GM19328 (cell line): ENCODE results near the gene OSBPL8.

Source experiments
- ATAC-seq: cut with Tn5 transposase; IDR thresholded peaks from one replicate; pipeline ENCODE4 v1.9.1; 2021; ENCODE audit warnings: mild to moderate bottlenecking, moderate library complexity; ENCODE audit not compliant: unreplicated experiment

The OSBPL8 gene

GRCh38 chr12:76471579-76471978, 88.0 kb downstream of the OSBPL8 start:
- ATAC-seq, result no peak

GRCh38 chr12:76470028-76470939, 89.3 kb downstream of the OSBPL8 start:
- no peak for ATAC-seq

- ATAC-seq, result no peak
Measured at GRCh38 chr12:76464631-76465166, 94.9 kb downstream of the OSBPL8 start.

GRCh38 chr12:76462668-76463224, 96.8 kb downstream of the OSBPL8 start:
- ATAC-seq, result no peak

GRCh38 chr12:76460807-76461206, 98.8 kb downstream of the OSBPL8 start:
- no peak for ATAC-seq

- no peak for ATAC-seq
Measured at GRCh38 chr12:76457818-76458217, 101.8 kb downstream of the OSBPL8 start.

- no peak for ATAC-seq
Measured at GRCh38 chr12:76457010-76457409, 102.6 kb downstream of the OSBPL8 start.

- ATAC-seq, result peak; percentile 92
Measured at GRCh38 chr12:76455582-76456345, 103.8 kb downstream of the OSBPL8 start.

- ATAC-seq, result no peak
Measured at GRCh38 chr12:76451528-76451927, 108.0 kb downstream of the OSBPL8 start.

- no peak for ATAC-seq
Measured at GRCh38 chr12:76450690-76451089, 108.9 kb downstream of the OSBPL8 start.

- no peak for ATAC-seq
Measured at GRCh38 chr12:76449993-76450392, 109.6 kb downstream of the OSBPL8 start.

- ATAC-seq, result no peak
Measured at GRCh38 chr12:76449583-76449982, 110.0 kb downstream of the OSBPL8 start.

GRCh38 chr12:76449016-76449415, 110.6 kb downstream of the OSBPL8 start:
- ATAC-seq, result no peak

- no peak for ATAC-seq
Measured at GRCh38 chr12:76446090-76446489, 113.5 kb downstream of the OSBPL8 start.

- ATAC-seq, result no peak
Measured at GRCh38 chr12:76445462-76445861, 114.1 kb downstream of the OSBPL8 start.

GRCh38 chr12:76444408-76444984, 115.1 kb downstream of the OSBPL8 start:
- no peak for ATAC-seq

- ATAC-seq, result no peak
Measured at GRCh38 chr12:76441016-76441415, 118.6 kb downstream of the OSBPL8 start.

GRCh38 chr12:76432733-76433132, 126.8 kb downstream of the OSBPL8 start:
- ATAC-seq, result no peak

- no peak for ATAC-seq
Measured at GRCh38 chr12:76428117-76428516, 131.5 kb downstream of the OSBPL8 start.

- no peak for ATAC-seq
Measured at GRCh38 chr12:76426160-76426559, 133.4 kb downstream of the OSBPL8 start.

GRCh38 chr12:76424941-76425340, 134.6 kb downstream of the OSBPL8 start:
- no peak for ATAC-seq
